Osteocyte (in vitro differentiated cells): ENCODE results near the gene HOMEZ. TPM values are rescaled to one million over a fixed set of nuclear protein-coding genes. Genes with fewer than 3 reads are reported as not detected.

Source experiments
- DNase-seq: peaks from one replicate; pipeline ENCODE4 v3.0.0; 2021; ENCODE audit warnings: mixed read lengths; ENCODE audit not compliant: unreplicated experiment; ENCODE audit errors: extremely low spot score
- H3K27ac Mint-ChIP-seq: one replicate; pipeline ENCODE4 v1.8.0; 2021; ENCODE audit warnings: mild to moderate bottlenecking, mixed read lengths; ENCODE audit not compliant: unreplicated experiment
- H3K27me3 Mint-ChIP-seq: one replicate; pipeline ENCODE4 v1.8.0; 2021; ENCODE audit warnings: mixed read lengths; ENCODE audit not compliant: unreplicated experiment
- H3K36me3 Mint-ChIP-seq: one replicate; pipeline ENCODE4 v1.8.0; 2021; ENCODE audit warnings: mixed read lengths; ENCODE audit not compliant: unreplicated experiment
- H3K4me1 Mint-ChIP-seq: one replicate; pipeline ENCODE4 v1.8.0; 2021; ENCODE audit warnings: mixed read lengths; ENCODE audit not compliant: unreplicated experiment
- H3K4me3 Mint-ChIP-seq: one replicate; pipeline ENCODE4 v1.8.0; 2021; ENCODE audit warnings: mild to moderate bottlenecking, moderate library complexity, mixed read lengths; ENCODE audit not compliant: unreplicated experiment
- H3K9me3 Mint-ChIP-seq: one replicate; pipeline ENCODE4 v1.8.0; 2021; ENCODE audit warnings: mixed read lengths; ENCODE audit not compliant: unreplicated experiment
- total RNA-seq: library from RNA; stranded (reverse); gene quantifications from 2 replicates; pipeline ENCODE4 v1.2.1, GENCODE V29; 2021
- TF ChIP-seq, protein P1 (sequence below): fragments of 200-600 bp; sonication (generic); IDR thresholded peaks from 2 replicates; pipeline ENCODE4 v1.5.0; 2021; ENCODE audit warnings: antibody characterized with exemption, mild to moderate bottlenecking, moderate library complexity

The HOMEZ gene
- total RNA-seq, 1 donor from 2014 or later, result 8.4 TPM

DNA sequence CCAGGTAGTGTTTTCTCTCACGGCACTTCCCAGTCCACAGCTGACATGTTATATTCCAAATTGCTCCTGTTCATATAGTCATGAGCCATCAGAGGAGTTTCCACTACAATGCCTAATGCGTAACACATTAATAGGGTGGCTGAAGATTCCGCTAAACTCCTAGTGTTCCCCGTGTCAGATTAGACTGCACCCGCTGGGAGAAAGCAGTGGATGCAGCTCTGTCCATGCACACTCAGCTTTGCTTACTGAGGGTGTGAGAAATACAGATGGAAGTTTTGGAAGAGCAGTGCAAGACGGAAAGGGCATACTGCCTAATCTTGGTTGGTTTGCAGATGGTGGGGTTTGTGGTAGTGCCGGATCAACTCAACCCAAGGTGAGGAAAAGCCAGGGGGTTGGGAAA, 11.2 kb upstream of the HOMEZ start:
- H3K4me1 Mint-ChIP-seq, result peaks cover 19% of the 10 kb centered on the region
- no peaks in the 10 kb centered on the region for H3K36me3 Mint-ChIP-seq
- H3K4me3 Mint-ChIP-seq, result no peak overlapping the region
- TF ChIP-seq, protein P1, sequence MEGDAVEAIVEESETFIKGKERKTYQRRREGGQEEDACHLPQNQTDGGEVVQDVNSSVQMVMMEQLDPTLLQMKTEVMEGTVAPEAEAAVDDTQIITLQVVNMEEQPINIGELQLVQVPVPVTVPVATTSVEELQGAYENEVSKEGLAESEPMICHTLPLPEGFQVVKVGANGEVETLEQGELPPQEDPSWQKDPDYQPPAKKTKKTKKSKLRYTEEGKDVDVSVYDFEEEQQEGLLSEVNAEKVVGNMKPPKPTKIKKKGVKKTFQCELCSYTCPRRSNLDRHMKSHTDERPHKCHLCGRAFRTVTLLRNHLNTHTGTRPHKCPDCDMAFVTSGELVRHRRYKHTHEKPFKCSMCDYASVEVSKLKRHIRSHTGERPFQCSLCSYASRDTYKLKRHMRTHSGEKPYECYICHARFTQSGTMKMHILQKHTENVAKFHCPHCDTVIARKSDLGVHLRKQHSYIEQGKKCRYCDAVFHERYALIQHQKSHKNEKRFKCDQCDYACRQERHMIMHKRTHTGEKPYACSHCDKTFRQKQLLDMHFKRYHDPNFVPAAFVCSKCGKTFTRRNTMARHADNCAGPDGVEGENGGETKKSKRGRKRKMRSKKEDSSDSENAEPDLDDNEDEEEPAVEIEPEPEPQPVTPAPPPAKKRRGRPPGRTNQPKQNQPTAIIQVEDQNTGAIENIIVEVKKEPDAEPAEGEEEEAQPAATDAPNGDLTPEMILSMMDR, result no peak
- DNase-seq, result no peak
- peaks cover 10% of the 10 kb centered on the region for H3K27me3 Mint-ChIP-seq
- H3K27ac Mint-ChIP-seq, result no peak overlapping the region
- H3K9me3 Mint-ChIP-seq, result no peaks in the 10 kb centered on the region

DNA sequence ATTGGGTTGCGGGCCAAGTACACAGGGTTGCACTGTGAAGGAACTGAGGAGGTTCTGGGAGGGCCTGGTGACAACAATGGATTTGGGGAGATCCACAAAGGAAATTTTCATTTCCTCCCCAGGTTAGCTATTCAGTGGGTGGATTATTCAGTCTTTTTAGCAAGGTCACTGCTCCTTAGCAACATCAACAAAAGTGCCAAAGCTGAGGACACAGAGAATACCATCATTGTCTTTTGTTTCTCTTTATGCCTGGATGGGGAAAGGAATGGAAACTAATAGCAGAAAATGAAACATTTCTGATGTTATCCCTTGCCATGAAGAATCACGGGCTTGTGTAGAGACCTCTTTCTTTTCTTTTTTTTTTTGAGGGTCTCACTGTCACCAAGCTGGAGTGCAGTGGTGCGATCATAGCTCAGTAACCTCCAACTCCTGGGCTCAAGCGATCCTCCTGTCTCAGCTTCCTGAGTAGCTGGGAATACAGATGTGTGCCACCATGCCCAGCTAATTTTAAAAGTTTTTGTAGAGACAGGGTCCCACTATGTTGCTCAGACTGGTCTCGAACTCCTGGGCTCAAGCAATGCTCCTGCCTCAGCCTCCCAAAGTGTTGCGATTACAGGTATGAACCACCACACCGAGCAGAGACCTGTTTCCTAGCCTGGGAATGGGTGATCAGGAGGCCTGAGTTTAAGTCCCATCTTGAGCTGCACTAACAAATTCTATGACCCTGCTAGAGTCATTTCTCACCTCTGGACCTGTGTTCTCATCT, 10.3 kb upstream of the HOMEZ start:
- no peak for DNase-seq
- H3K4me3 Mint-ChIP-seq, result no peak overlapping the region
- TF ChIP-seq, protein P1, result no peak
- H3K36me3 Mint-ChIP-seq, result no peaks in the 10 kb centered on the region
- H3K4me1 Mint-ChIP-seq, result peaks cover 19% of the 10 kb centered on the region
- peaks cover 18% of the 10 kb centered on the region for H3K27me3 Mint-ChIP-seq
- H3K9me3 Mint-ChIP-seq, result no peaks in the 10 kb centered on the region
- no peak overlapping the region for H3K27ac Mint-ChIP-seq

DNA sequence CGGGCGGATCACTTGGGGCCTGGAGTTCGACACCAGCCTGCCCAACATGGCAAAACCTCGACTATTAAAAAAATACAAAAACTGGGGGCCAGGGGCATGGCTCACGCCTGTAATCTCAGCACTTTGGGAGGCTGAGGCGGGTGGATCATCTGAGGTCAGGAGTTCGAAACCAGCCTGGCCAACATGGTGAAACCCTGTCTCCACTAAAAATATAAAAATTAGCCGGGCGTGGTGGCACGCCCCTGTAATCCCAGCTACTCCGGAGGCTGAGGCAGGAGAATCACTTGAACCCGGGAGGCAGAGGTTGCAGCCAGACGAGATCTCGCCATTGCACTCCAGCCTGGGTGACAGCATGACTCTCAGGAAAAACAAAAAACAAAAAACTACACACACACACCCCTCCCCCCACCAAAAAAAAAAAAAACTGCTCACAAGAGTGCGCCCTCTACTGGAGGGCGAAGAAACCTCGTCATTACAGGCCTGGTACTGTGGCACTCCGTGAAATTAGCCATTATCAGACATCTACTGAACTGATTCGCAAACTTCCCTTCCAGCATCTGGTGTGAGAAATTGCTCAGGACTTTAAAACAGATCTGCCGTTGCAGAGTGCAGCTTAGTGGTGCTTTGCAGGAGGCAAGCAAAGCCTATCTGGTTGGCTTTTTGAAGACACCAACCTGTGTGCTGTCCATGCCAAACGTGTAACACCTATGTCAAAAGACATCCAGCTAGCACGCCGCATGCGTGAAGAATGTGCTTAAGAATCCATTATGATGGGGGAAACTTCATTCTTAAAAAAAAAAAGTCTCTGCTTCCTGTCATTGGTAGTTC, 9.0 kb upstream of the HOMEZ start:
- DNase-seq, result no peak
- Mint-ChIP-seq H3K9me3 (no peaks in the 10 kb centered on the region), H3K4me1 (peaks cover 13% of the 10 kb centered on the region), H3K27me3 (peaks cover 21% of the 10 kb centered on the region), H3K36me3 (no peaks in the 10 kb centered on the region), H3K4me3 (no peak overlapping the region), H3K27ac (no peak overlapping the region)
- TF ChIP-seq, protein P1, result peak; percentile 84

DNA sequence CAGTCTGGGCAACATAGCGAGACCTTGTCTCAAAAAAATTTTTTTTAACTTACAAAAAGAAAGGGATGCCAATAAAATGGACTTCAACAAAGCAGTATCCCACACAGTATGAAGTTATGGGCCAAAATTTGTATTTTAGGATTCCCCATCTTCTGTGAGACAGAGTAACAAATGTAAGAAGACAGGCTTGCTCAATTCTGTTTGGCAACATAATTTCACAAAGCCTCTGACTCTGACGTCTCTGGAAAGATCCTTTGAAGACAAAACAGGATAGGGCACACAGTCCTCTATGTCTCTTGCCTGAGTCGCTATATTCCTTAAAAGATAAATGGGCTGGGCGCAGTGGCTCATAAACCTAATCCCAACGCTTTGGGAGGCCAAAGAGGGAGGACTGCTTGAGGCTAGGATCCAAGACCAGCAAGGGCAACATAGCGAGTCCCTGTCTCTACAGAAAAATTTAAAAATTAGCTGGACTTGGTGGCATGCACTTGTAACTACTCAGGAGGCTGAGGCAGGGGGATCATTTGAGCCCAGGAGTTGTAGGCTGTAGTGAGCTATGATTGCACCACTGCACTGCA, 1.1 kb upstream of the HOMEZ start:
- H3K4me1 Mint-ChIP-seq, result peaks cover 14% of the 10 kb centered on the region
- no peak for DNase-seq
- no peaks in the 10 kb centered on the region for H3K9me3 Mint-ChIP-seq
- TF ChIP-seq, protein P1, result no peak
- H3K36me3 Mint-ChIP-seq, result no peaks in the 10 kb centered on the region
- peak overlapping the region; percentile 97 for H3K27ac Mint-ChIP-seq
- H3K4me3 Mint-ChIP-seq, result peak overlapping the region; percentile 92
- peaks cover 24% of the 10 kb centered on the region for H3K27me3 Mint-ChIP-seq

DNA sequence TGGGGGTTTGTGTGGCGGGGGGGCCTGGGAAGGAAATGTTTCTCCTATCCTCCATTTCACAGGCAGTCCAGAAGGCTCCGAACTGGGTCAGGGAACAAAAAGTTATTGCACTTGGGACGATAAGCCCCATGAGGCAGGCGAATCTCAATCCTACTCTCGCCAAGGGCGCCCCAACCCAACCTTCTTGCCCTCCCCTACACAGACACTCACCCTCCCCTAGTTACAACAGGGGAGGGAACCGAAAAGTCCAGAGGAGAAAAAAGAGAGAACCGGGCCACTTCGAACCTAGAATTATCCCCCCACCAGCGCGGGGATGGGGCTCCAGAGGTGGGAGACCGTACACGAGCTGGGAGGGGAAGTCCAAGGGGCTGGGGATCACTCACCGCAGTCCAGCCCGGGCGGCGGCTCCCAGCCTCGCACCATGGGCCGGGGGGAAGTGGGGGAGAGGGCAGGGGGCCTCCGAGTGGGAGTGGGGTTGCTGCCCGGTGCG, 357 bp downstream of the HOMEZ start:
- TF ChIP-seq, protein P1, result no peak
- no peak for DNase-seq
- Mint-ChIP-seq H3K36me3 (no peaks in the 10 kb centered on the region), H3K27ac (peak overlapping the region; percentile 69), H3K4me1 (peaks cover 14% of the 10 kb centered on the region), H3K27me3 (peaks cover 17% of the 10 kb centered on the region), H3K4me3 (peak overlapping the region; percentile 92), H3K9me3 (no peaks in the 10 kb centered on the region)
